Hepatocyte (in vitro differentiated cells): ENCODE results near the gene CCDC60.

Experiments
- CTCF ChIP-seq: fragments of 200-600 bp; sonication (generic); IDR thresholded peaks from 2 replicates; pipeline ENCODE4 v1.5.1; 2016; ENCODE audit warnings: antibody characterized with exemption, mild to moderate bottlenecking; ENCODE audit not compliant: poor library complexity
- EZH2 ChIP-seq: fragments of 200-600 bp; sonication (generic); IDR thresholded peaks from 2 replicates; pipeline ENCODE4 v1.6.1; 2016; ENCODE audit warnings: antibody characterized with exemption, mild to moderate bottlenecking, borderline replicate concordance

- TF ChIP-seq CTCF (no peak), EZH2 (no peak)
Measured at GRCh38 chr12:119383206-119383605, 48.7 kb downstream of the CCDC60 start.
